Stimulated activated CD8-positive, alpha-beta memory T cell treated with anti-CD3 and anti-CD28 coated beads, Interleukin-4, amount 100 ng/mL, for 48 hours (primary cell): ENCODE results near the gene ARCN1.
"Not testable (repeated sequence)": the region's sequence is repeated elsewhere in the genome, so short reads cannot be mapped to it uniquely, and the experiment has no call there.

Source experiments
- DNase-seq: peaks from one replicate; pipeline ENCODE4 v3.0.0-alpha.2; 2020

Gene ARCN1

GRCh38 chr11:118544647-118545010, 27.6 kb upstream of the ARCN1 start:
- no peak for DNase-seq

GRCh38 chr11:118545533-118545932, 26.7 kb upstream of the ARCN1 start:
- no peak for DNase-seq

DNA sequence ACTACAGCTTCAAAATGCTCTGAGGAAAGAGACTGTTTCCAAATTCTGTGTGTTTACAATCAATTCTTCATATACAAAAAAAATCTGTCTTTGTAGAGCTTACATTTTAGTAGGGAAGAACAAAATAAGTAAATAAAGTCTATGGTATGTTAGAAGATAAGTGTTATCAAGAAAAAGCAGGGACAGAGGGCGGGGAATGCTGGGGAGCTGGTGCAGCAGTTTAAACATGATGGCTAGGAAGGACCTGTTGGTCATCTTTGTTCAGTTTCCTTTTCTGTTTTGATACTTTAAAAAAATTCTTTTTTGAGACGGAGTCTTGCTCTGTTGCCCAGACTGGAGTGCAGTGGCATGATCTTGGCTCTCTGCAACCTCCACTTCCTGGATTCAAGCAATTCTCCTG, 25.1 kb upstream of the ARCN1 start:
- no peak for DNase-seq

DNA sequence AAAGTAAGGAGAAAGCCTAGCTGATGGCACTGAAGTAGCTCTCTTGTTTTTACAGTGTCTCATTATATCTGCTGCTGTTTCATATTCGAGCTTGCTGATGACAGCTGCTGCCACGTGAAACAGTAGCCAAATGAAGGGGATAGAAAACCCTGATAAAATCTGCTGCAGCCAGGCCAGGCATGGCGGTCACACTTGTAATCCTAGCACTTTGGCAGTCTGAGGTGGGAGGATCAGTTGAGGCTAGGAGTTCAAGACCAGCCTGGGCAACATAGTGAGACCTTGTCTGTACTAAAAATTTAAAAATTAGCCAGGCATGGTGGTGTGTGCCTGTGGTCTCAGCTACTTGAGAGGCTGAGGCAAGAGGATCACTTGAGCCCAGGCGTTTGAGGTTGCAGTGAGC, 19.9 kb upstream of the ARCN1 start:
- DNase-seq, result no peak

- DNase-seq, result no peak
Observed at GRCh38 chr11:118560806-118561205, 11.4 kb upstream of the ARCN1 start.

- no peak for DNase-seq
Observed at GRCh38 chr11:118565051-118565450, 7.2 kb upstream of the ARCN1 start.

DNA sequence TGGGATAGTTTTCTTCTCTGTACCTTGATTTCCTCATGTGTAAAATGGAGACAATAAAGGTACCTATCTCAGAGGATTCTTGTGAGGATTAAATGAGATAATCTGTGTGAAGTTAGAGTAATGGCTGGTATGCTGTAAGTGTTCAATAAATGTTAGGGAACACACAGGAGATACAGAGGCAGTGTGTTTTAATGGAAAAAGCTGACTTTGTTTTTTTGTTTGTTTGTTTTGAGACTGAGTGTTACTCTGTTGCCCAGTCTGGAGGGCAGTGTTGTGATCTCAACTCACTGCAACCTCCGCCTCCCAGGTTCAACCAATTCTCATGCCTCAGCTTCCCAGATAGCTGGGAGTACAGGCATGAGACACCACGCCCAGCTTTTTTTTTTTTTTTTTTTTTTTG, 2.5 kb upstream of the ARCN1 start:
- DNase-seq, result no peak

- DNase-seq, result no peak
Observed at GRCh38 chr11:118570787-118571186, 1.4 kb upstream of the ARCN1 start.

DNA sequence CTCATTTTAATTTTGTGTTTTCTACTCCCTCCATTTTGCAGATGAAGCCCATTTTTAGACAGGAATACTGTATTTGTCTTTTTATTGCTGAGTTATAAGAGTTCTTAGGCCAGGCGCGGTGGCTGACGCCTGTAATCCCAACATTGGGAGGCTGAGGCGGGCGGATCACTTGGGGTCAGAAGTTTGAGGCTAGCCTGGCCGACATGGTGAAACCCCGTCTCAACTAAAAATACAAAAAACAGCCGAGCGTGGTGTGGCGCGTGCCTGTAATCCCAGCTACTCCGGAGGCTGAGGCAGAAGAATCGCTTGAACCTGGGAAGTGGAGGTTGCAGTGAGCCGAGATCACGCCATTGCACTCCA, 528 bp upstream of the ARCN1 start:
- peak; percentile 38 for DNase-seq

- DNase-seq, result peak; percentile 29
Observed at GRCh38 chr11:118572981-118573550, 857 bp downstream of the ARCN1 start.

- no peak for DNase-seq
Observed at GRCh38 chr11:118574636-118575035, 2.4 kb downstream of the ARCN1 start.

- not testable (repeated sequence) for DNase-seq
Observed at GRCh38 chr11:118577995-118578394, 5.8 kb downstream of the ARCN1 start.

GRCh38 chr11:118581057-118581456, 8.8 kb downstream of the ARCN1 start:
- no peak for DNase-seq

DNA sequence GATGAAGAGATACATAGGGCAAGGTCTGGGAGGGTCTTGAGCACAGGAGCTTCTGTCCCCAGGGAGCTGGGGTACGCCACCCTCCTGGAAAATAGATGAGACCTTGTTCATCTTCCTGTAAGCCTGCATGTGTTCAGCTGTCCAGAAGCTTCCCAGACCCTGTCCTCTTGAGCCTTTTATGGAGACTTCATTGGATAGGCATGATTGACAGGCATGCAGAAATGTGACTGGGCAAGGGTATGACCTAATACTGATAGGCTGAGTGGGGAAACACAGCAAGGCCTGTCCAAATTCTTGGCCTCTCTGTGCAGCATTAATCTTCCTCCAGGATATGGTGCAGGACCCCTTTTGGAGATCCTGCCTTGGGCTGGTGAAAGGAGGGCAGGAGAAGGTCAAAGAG, 15.7 kb downstream of the ARCN1 start:
- no peak for DNase-seq

DNA sequence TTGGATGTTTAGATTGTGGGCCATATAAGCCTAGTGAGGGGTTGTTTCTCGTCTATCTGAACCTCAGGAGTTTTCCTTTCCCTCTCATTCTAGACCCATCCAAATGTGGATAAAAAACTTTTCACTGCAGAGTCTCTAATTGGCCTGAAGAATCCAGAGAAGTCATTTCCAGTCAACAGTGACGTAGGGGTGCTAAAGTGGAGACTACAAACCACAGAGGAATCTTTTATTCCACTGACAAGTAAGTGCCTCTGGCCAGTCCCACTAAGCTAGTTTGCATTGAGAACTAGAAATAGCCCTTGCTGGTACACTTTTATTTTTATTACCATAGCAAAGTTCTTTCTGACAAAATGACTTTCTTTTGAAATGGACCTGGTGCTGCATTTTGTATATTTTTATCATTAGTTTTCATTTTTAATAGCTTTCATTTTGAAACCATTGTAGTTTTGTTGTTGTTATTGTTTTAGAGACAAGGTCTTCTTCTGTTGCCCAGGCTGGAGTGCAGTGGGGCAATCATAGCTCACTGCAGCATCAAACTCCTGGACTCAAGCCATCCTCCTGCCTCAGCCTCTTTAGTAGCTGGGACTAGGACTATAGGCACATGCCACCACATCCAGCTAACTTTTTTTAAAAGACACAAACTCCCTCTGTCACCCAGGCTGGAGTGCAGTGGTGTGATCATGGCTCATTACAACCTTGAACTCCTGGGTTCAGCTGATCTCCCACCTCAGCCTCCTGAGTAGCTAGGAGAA, 20.6 kb downstream of the ARCN1 start:
- no peak for DNase-seq

DNA sequence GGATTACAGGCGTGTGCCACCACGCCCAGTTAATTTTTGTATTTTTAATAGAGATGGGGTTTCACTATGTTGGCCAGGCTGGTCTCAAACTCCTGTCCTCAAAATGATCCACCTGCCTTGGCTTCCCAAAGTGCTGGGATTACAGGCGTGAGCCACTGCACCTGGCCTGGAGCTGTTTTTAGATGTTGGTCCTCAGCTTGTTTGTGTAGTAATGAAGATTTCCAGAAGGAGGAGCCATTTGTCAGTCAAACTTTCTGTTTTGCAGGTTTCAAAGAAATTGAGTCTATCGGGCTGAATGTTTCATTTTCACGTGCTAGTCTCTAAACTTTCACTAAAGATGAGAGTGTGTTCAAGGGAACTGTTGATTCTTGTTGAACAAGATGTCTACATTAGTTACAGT, 22.8 kb downstream of the ARCN1 start:
- peak; percentile 17 for DNase-seq

DNA sequence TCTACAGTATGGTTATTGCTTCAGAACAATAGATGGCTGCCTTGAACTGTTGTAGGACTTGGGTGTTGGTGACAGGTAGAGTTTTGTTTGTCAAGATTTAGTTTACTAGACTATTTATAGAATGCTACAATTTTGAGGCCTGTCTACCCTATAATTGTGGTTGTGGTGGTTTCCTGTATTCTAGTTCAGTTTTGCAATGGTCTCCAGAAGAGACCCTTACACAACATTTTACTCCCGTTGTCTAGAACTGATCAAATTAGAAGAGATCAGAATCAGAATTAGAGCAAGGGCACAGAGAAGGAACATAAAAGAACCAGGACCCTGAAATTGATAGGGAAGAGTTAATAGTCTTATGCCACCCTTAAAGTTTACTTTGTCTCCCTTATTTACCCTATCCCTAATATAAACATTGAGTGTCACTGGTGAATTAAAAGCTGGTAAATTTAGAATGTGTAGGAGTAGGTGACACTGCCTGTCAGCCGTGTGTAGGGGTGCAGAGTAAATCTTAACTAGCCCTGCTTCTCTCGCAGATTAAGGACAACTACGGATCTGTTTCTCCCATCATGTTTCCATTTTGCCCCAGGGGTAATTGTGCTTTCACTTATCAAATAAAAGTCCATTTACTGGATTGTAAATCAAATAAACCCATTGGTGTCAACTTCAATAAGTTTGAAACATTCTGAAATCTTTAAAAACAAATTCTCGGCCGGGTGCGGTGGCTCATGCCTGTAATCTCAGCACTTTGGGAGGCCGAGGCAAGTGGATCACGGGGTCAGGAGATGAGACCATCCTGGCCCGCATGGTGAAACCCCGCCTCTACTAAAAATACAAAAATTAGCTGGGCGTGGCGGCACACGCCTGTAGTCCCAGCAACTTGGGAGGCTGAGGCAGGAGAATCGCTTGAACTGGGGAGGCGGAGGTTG, 24.3 kb downstream of the ARCN1 start:
- DNase-seq, result peak; percentile 19

- DNase-seq, result peak; percentile 17
Observed at GRCh38 chr11:118597556-118597955, 25.3 kb downstream of the ARCN1 start.

DNA sequence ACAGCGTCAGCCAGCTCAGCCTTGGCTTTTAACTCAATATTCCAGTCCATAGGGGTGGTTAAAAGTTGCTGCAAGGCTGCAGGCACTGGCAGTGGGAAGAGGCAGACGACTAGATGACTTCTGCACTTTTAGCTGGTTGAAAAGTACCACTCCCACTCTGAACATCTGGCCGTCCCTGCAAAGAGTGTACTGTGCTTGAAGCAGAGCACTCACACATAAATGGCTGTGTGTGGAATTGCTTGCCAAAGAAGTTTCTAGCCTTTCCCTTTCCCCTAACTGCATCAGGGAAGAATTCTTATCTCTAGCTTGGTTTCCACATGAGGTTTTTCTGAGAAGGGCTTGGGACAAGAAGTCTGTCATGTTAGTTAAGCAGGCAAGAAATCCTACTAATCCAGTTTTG, 30.1 kb downstream of the ARCN1 start:
- DNase-seq, result peak; percentile 21

GRCh38 chr11:118603709-118604108, 31.5 kb downstream of the ARCN1 start:
- not testable (repeated sequence) for DNase-seq

DNA sequence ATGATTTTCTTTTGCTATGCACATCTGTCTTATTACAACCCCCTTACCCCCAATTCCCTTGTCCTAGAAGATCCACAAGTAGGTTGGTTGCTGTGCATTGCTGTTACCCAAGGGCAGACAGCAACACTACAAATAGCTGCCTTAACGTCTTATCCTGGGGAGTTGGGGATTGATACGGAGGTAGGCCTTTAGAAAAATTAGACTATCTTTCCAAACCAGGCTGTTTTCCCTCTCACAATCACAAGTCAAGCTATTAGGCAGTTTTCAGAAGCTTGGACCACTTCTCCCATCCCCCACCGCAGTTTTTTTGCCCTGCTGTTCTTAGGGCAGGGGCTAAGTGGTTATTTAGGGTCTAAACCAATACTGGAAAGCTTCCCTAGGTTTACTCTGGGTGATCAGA, 32.4 kb downstream of the ARCN1 start:
- DNase-seq, result peak; percentile 21

DNA sequence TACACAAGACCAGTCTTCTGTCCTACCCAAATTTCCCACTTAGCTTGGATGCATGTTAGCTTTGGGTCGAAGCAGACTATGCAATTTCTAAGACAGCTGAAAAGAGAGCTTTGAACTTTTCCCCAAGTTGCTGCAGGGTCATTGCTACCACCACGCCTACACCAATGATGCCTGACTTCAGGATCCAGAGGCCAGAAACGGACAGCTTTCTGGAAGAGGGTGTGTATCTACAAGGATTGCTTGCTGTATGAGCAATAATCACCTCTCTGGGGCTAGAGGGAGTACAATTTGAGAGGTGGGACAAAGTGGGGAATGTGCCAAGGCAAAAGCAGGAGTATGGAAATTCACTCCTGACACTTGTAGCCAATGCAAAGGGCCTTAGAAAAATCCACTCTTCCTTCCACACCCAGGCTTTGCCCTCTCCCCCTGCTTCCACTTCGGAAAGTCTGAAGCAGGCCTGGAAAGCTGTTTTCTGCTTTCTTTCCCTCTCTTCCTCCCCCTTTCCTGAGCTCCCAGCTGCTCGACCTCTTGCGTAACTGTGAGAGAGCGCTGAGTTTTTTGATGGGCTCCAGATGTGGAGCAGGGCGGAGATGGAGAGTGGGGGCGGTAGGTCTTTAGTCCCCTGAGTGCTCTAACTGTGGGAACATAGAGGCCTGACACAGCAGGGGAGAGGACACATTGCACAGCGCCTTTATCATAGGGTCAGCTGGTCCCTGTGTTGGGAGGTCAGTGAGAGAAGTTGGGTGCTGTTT, 33.1 kb downstream of the ARCN1 start:
- peak; percentile 18 for DNase-seq

- DNase-seq, result peak; percentile 21
Observed at GRCh38 chr11:118606157-118606843, 34.1 kb downstream of the ARCN1 start.
